ENCODE results near the gene TSPAN15.

DNA sequence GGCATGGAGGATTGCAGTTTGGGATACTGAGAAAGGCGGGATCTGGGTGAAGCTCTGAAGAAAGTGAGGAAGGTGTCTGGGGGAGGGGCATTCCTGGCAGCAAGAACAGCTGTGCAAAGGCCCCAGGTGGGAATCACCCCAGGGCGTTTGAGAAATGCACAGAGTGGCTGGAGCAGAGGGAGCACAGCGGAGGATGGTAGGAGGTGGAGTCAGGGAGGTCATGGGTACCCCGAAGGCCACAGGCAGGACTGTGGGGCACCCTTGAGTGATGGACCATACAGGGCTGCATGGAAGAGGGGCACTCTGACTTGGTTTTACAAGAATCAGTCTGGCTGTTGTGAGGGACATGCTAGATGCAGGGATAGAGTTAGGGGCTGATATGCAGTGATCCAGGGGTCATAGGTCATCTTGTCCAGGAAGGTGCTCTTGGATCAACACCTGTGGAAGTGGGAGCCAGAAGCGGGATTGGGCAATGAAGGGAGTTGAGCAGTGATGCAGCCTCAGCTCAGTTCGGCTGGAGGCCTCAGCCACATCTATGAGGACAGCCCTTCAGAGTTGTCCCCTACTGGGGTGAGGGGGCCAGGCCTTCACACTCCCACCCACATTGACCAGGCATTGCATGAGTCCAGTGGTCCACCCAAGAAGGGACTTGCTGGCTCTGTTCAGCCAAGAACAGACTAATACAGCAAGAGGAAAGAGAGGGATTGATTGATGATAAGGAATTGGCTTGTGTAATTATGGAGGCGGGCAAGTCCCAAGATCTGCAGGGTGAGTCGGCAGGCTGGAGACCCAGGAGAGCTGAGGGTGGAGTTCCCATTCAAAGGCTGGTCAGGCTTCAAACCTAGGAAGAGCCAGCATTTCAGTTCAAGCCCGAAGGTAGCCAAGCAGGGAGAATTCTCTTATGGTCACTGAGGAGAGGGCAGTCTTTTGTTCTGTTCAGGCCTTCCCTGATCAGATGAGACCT lies 48.7 kb downstream of the TSPAN15 start:
- TF ChIP-seq, protein P1, sequence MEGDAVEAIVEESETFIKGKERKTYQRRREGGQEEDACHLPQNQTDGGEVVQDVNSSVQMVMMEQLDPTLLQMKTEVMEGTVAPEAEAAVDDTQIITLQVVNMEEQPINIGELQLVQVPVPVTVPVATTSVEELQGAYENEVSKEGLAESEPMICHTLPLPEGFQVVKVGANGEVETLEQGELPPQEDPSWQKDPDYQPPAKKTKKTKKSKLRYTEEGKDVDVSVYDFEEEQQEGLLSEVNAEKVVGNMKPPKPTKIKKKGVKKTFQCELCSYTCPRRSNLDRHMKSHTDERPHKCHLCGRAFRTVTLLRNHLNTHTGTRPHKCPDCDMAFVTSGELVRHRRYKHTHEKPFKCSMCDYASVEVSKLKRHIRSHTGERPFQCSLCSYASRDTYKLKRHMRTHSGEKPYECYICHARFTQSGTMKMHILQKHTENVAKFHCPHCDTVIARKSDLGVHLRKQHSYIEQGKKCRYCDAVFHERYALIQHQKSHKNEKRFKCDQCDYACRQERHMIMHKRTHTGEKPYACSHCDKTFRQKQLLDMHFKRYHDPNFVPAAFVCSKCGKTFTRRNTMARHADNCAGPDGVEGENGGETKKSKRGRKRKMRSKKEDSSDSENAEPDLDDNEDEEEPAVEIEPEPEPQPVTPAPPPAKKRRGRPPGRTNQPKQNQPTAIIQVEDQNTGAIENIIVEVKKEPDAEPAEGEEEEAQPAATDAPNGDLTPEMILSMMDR (IDR thresholded peaks at IDR 0.05): no peak
- TF ChIP-seq POLR2A (IDR thresholded peaks at IDR 0.05) (no peak), POLR2AphosphoS5 (IDR thresholded peaks at IDR 0.05) (no peak)

All from breast epithelium (tissue), 3 donors.